ENCODE data around the gene TP53TG5. TPM values are rescaled to one million over a fixed set of nuclear protein-coding genes. Genes with fewer than 3 reads are reported as not detected.

Gene TP53TG5
- polyA plus RNA-seq, 1 experiment, result not detected

- TF ChIP-seq CTCF (IDR thresholded peaks at IDR 0.05; ENCODE audit: insufficient read depth, low read depth, low read length), result no peak
- H3K27me3 ChIP-seq (ENCODE audit: control insufficient read depth, insufficient read depth, low read length), result no peaks in the 10 kb centered on the region
- H3K36me3 ChIP-seq (ENCODE audit: control insufficient read depth, insufficient read depth, low read length), result peaks cover 3% of the 10 kb centered on the region; the same call in 1 of the 2 replicates
- CTCF ChIA-PET, result interaction anchor here (0.8 to 2.7 kb wide), 6 partner anchors 16 to 276 kb away, joined by 3 to 12 read pairs (median 4); partner anchors contain the start of gene SYS1
- POLR2A ChIA-PET, result interaction anchor here (2.5 kb wide), 1 partner anchor 10 kb away, joined by 8 read pairs; no protein-coding TSS in a partner anchor
- peak overlapping the region; percentile 62 for H3K4me3 ChIP-seq (ENCODE audit: low read depth, low read length)
- no peak for DNase-seq (ENCODE audit: low read depth)
Observed at GRCh38 chr20:45346851-45347250, 31.3 kb downstream of the TP53TG5 start.

GRCh38 chr20:45346291-45346718 lies 31.8 kb downstream of the TP53TG5 start:
- TF ChIP-seq CTCF (IDR thresholded peaks at IDR 0.05; ENCODE audit: insufficient read depth, low read depth, low read length), result no peak
- peaks cover 3% of the 10 kb centered on the region; the same call in 1 of the 2 replicates for H3K36me3 ChIP-seq (ENCODE audit: control insufficient read depth, insufficient read depth, low read length)
- CTCF ChIA-PET, result interaction anchor here (1.2 to 2.7 kb wide), 6 partner anchors 17 to 275 kb away, joined by 3 to 12 read pairs (median 4); partner anchors contain the start of gene SYS1
- H3K27me3 ChIP-seq (ENCODE audit: control insufficient read depth, insufficient read depth, low read length), result no peaks in the 10 kb centered on the region
- DNase-seq (ENCODE audit: low read depth), result no peak
- peak overlapping the region; percentile 62 for H3K4me3 ChIP-seq (ENCODE audit: low read depth, low read length)
- POLR2A ChIA-PET, result interaction anchor here (2.5 kb wide), 1 partner anchor 9 kb away, joined by 8 read pairs; no protein-coding TSS in a partner anchor

- no peak for DNase-seq (ENCODE audit: low read depth)
- peak overlapping the region; percentile 62 for H3K4me3 ChIP-seq (ENCODE audit: low read depth, low read length)
- H3K36me3 ChIP-seq (ENCODE audit: control insufficient read depth, insufficient read depth, low read length), result peaks cover 8% of the 10 kb centered on the region
- ChIA-PET CTCF (interaction anchor here (0.5 to 2.1 kb wide), 7 partner anchors 13 to 426 kb away, joined by 3 to 8 read pairs (median 4); partner anchors contain the start of gene SYS1), POLR2A (interaction anchor here (2.5 kb wide), 1 partner anchor 8 kb away, joined by 8 read pairs; no protein-coding TSS in a partner anchor)
- no peaks in the 10 kb centered on the region for H3K27me3 ChIP-seq (ENCODE audit: control insufficient read depth, insufficient read depth, low read length)
- no peak for TF ChIP-seq CTCF (IDR thresholded peaks at IDR 0.05; ENCODE audit: insufficient read depth, low read depth, low read length)
Observed at GRCh38 chr20:45345104-45345936, 32.8 kb downstream of the TP53TG5 start.

GRCh38 chr20:45344168-45344860 lies 33.8 kb downstream of the TP53TG5 start:
- Histone ChIP-seq H3K36me3 (ENCODE audit: control insufficient read depth, insufficient read depth, low read length) (peaks cover 14% of the 10 kb centered on the region), H3K27me3 (ENCODE audit: control insufficient read depth, insufficient read depth, low read length) (no peaks in the 10 kb centered on the region), H3K4me3 (ENCODE audit: low read depth, low read length) (peak overlapping the region; percentile 19)
- no peak for TF ChIP-seq CTCF (IDR thresholded peaks at IDR 0.05; ENCODE audit: insufficient read depth, low read depth, low read length)
- POLR2A ChIA-PET, result interaction anchor here (0.8 to 1.0 kb wide), 2 partner anchors 18 to 435 kb away, joined by 3 to 12 read pairs; no protein-coding TSS in a partner anchor
- CTCF ChIA-PET, result interaction anchor here (0.6 to 2.1 kb wide), 6 partner anchors 12 to 427 kb away, joined by 3 to 8 read pairs (median 4); partner anchors contain the start of gene SYS1
- peak; percentile 73 for DNase-seq (ENCODE audit: low read depth)
